Upper lobe of right lung (tissue), 1 donor: ENCODE measurements around the gene NGEF. TPM values are rescaled to one million over a fixed set of nuclear protein-coding genes. Genes with fewer than 3 reads are reported as not detected.

Source experiments
- ATAC-seq: fragments of 200-7000 bp; cut with Tn5 transposase; one replicate; pipeline ENCODE4 v1.9.1; 2020; ENCODE audit warnings: mild to moderate bottlenecking, moderate library complexity
- DNase-seq: peaks from one replicate; pipeline ENCODE4 v3.0.0-alpha.2; 2020
- H3K27ac ChIP-seq: fragments of 200-600 bp; one replicate; pipeline ENCODE4 v1.8.0; 2022
- H3K27me3 ChIP-seq: fragments of 200-600 bp; one replicate; pipeline ENCODE4 v1.8.0; 2022; ENCODE audit warnings: mild to moderate bottlenecking
- H3K36me3 ChIP-seq: fragments of 200-600 bp; one replicate; pipeline ENCODE4 v1.8.0; 2022
- H3K4me1 ChIP-seq: fragments of 200-600 bp; one replicate; pipeline ENCODE4 v1.8.0; 2022
- H3K4me3 ChIP-seq: fragments of 200-600 bp; one replicate; pipeline ENCODE4 v1.8.0; 2022; ENCODE audit warnings: mild to moderate bottlenecking
- H3K9me3 ChIP-seq: fragments of 200-600 bp; one replicate; pipeline ENCODE4 v1.8.0; 2022
- intact Hi-C: fragments of 100-400 bp; cut with DNase I; formaldehyde crosslinking; loops from one replicate; pipeline ENCODE4 v1.11.0; 2022
- total RNA-seq: library from RNA; stranded (reverse); fragmentation: NEBNext Ultra II Directional; extraction: Animal tissue kit (Norgen Biotek cat#: 25700); gene quantifications from one replicate; pipeline ENCODE4 v1.2.1, GENCODE V29; 2021
- TF ChIP-seq, protein P1 (sequence below): fragments of 200-600 bp; IDR thresholded peaks from one replicate; pipeline ENCODE4 v1.8.0; 2022; ENCODE audit warnings: antibody characterized with exemption
- donor health status: DM: no; HTN: yes; CAD: no; lungs with severe emphysema.

The NGEF gene
- total RNA-seq, 1 donor from 2014 or later: not detected

DNA sequence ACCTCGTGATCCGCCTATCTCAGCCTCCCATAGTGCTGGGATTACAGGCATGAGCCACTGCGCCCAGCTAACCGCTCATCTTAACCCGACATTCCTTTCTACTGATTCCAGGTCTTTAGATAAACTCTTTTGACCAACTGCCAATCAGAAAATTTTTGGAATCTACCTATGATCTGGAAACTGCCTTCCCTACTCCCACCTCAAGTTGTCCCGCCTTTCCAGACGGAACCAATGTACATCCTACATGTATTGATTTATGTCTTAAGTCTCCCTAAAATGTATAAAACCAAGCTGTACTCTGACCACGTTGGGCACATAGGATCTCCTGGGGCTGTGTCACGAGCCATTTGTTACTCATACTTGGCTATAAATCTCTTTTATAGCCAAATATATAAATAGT is 16.3 kb upstream of the NGEF start:
- DNase-seq (no peak), ATAC-seq (no peak)
- Histone ChIP-seq H3K27ac (no peak overlapping the region), H3K36me3 (no peaks in the 10 kb centered on the region), H3K4me1 (no peaks in the 10 kb centered on the region), H3K4me3 (no peak overlapping the region), H3K27me3 (no peaks in the 10 kb centered on the region), H3K9me3 (no peaks in the 10 kb centered on the region)
- TF ChIP-seq, protein P1, sequence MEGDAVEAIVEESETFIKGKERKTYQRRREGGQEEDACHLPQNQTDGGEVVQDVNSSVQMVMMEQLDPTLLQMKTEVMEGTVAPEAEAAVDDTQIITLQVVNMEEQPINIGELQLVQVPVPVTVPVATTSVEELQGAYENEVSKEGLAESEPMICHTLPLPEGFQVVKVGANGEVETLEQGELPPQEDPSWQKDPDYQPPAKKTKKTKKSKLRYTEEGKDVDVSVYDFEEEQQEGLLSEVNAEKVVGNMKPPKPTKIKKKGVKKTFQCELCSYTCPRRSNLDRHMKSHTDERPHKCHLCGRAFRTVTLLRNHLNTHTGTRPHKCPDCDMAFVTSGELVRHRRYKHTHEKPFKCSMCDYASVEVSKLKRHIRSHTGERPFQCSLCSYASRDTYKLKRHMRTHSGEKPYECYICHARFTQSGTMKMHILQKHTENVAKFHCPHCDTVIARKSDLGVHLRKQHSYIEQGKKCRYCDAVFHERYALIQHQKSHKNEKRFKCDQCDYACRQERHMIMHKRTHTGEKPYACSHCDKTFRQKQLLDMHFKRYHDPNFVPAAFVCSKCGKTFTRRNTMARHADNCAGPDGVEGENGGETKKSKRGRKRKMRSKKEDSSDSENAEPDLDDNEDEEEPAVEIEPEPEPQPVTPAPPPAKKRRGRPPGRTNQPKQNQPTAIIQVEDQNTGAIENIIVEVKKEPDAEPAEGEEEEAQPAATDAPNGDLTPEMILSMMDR: no peak
- intact Hi-C loops: no loop called here

DNA sequence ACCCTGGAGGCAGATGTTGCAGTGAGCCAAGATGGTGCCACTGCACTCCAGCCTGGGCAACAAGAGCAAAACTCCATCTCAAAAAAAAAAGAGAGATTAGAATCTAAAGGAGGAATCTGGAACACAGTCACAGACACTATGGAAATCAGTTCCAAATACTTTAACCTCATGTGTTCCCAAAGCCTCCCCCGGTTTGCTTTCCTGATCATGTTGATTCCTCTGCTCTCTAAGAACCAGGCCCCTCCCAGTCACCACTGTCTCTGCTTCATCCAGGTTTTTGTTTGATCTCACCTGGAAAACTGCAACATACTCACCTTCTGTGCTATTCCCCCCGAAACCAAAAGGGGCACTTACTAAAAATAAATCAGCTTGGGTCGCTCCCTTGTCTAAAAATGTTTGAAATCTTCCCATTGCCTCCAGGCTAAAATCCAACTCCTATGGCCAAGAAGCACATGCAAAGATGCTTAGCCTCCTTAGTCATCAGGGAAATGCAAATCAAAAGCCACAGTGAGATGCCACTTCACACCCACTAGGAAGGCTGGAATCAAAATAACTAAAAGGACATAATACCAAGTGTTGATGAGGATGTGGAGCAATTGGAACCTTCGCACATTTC is 13.2 kb upstream of the NGEF start:
- Histone ChIP-seq H3K27ac (no peak overlapping the region), H3K36me3 (no peaks in the 10 kb centered on the region), H3K27me3 (no peaks in the 10 kb centered on the region), H3K4me1 (no peaks in the 10 kb centered on the region), H3K9me3 (no peaks in the 10 kb centered on the region), H3K4me3 (no peak overlapping the region)
- ATAC-seq: no peak
- DNase-seq: no peak
- intact Hi-C loops: no loop called here
- TF ChIP-seq, protein P1: no peak

DNA sequence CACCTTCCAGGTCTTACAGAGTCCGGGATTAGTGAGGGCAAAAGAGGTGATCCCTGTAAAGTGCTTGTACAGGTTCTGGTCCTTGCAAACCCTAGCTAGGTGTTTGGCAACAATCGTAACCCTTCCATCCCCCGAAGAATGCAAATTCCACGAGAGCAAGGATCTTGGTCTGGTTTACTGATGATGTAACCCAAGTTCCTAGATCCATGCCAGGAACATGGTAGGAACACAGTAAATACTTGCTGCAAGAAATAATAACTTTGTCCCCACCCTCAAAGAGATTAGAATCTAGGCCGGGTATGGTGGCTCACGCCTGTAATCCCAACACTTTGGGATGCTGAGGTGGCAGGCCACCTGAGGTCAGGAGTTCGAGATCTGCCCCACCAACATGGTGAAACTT is 12.7 kb upstream of the NGEF start:
- no peak overlapping the region for H3K27ac ChIP-seq
- no peak for ATAC-seq
- H3K4me1 ChIP-seq: no peaks in the 10 kb centered on the region
- DNase-seq: no peak
- no peaks in the 10 kb centered on the region for H3K27me3 ChIP-seq
- intact Hi-C loops: no loop called here
- TF ChIP-seq, protein P1: no peak
- H3K4me3 ChIP-seq: no peak overlapping the region
- no peaks in the 10 kb centered on the region for H3K36me3 ChIP-seq
- H3K9me3 ChIP-seq: no peaks in the 10 kb centered on the region

DNA sequence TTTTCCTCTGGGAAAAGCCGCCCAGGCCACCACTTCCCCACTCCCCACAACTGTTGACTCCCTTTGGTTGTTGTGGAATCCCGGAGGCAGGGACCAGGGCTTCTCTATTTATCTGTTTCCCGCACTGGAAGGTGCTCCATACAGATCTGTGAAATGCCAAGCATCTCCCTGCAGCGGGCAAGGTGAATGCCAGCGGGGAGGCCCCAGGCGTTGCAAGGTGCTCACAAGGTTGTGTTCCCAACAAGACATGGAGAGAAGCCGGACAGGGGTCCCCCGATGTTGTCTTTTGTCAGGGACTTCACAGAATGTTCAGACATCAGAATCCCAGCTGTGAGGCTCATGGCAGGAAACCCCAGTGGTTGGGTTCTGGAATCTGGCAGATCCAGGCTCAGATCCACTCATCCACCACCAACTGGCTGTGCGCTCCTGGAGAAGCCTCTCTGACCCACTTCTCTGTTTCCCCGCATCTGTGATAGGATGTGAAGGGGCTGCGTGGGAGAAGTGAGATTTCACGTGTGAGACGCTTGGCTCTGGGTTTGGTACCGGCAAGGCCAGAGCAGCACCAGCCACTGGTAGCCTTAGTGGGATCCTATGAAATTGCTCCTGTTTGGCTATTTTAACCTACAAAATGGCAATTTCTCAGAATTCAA is 10.8 kb upstream of the NGEF start:
- intact Hi-C loops: no loop called here
- DNase-seq: no peak

DNA sequence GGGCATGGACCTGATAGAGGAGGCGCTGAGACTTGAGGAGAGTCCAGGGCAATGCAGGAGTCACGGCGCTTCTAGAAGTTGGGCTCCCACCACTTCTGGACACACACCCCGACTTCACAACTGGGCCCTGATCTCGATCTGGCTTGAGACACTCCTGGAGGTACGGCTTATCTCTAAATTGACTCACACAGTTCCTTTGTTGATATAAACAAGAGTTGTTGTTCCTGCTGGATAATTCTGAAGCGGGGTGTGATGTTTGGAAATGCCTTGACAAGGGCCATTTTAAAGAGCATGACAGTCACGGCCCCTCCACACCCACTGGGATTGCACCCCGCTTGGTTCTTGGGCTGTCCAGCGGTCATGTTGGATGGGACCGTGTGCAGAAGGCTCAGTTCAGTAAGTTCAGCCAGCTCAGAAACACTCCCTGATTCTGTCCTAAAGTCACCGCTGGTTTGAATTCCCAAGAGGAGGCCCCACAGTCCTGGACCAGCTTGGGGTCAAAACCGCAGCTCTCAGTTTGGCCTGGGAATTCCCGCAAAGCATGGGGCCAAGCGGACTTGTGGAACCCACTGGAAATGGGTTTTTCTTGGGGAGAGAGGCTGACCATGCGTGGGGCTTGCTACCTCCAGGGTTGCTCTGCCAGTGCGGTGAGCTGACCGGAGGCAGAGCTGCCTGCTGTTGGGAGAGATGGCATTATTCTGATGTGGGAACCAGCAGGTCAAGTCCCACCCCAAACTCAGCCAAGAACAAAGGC is 10.1 kb upstream of the NGEF start:
- no peak for DNase-seq
- intact Hi-C loops: no loop called here

More for the DNA sequence above, 10.8 kb upstream of the NGEF start:
- no peaks in the 10 kb centered on the region for H3K27me3 ChIP-seq
- H3K27ac ChIP-seq: no peak overlapping the region
- no peaks in the 10 kb centered on the region for H3K36me3 ChIP-seq
- no peaks in the 10 kb centered on the region for H3K4me1 ChIP-seq
- no peak for ATAC-seq
- H3K4me3 ChIP-seq: no peak overlapping the region
- no peaks in the 10 kb centered on the region for H3K9me3 ChIP-seq
- TF ChIP-seq, protein P1: no peak

More for the DNA sequence above, 10.1 kb upstream of the NGEF start:
- Histone ChIP-seq H3K4me1 (no peaks in the 10 kb centered on the region), H3K9me3 (no peaks in the 10 kb centered on the region), H3K27ac (no peak overlapping the region), H3K27me3 (no peaks in the 10 kb centered on the region), H3K36me3 (no peaks in the 10 kb centered on the region), H3K4me3 (no peak overlapping the region)
- TF ChIP-seq, protein P1: no peak
- no peak for ATAC-seq
